ENCODE data around the gene ETV3.

- TF ChIP-seq CTCF (IDR thresholded peaks at IDR 0.05) (no peak), POLR2A (IDR thresholded peaks at IDR 0.05) (no peak)
Measured at GRCh38 chr1:157115429-157115838, 22.8 kb downstream of the ETV3 start.
